ENCODE measurements around the gene MYH15. TPM values are rescaled to one million over a fixed set of nuclear protein-coding genes. Genes with fewer than 3 reads are reported as not detected.
A peak's percentile ranks its signal among the peaks of the same experiment; 100 is the strongest.

The MYH15 gene
- total and polyA plus RNA-seq, 5 donors, result 0.22 to 0.54 (median 0.29) TPM

DNA sequence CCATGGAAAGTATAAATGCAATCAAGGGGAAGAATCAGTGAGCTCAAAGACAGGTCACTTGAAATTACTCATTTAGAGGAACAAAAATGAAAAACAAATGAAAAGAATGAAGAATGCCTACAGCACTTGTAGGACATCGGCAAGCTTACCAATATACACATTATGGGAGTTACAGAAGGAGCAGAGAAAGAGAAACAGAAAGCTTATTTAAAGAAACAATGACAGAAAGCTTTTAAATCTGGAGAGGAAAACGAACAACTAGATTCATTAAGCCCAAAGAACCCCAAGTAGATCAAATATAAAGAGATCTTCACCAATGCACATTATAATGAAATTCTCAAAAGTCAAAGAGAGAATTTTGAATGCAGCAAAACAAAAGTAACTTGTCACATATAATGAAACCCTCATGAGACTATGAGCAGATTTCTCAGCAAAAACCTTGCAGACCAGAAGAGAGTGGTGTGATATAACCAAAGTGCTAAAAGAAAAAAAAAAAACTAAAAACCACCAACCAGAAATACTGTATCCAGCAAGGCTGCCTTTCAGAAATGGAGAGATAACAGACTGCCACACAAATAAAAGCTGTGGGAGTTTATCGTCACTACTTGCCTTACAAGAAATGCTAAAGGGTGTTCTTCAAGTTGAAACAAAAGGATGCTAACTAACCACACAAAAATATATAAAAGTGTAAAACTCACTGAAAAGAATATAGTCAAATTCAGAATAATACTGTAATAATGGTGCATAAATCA is 63.1 kb downstream of the MYH15 start:
- intact Hi-C loops (cut with DNase I), result no loop called here
- WGBS, result 77% methylated on average over 3 of the region's 3 CpGs
- no peak for DNase-seq

DNA sequence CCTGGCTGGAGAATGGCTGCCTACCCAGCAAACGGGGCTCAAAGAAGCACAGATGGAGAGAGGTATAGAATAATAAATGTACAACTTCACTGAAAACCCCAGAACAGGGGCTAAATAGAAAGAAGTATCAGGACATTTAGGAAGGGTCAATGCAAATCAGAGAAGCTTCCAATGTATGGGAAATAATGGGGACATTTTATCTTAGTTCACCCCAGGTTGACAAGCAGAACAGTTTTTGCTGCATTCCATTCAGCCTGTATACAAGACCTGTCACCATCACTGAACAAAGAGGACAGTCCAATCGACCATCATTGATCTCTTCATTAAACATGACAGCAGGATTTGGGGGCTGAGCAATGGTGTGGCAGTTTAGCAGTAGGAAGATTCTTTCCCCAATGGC is 68.1 kb downstream of the MYH15 start:
- 65% methylated on average over 2 of the region's 2 CpGs for WGBS
- Histone ChIP-seq H3K4me1 (ENCODE audit: control insufficient read depth, insufficient read depth, low read length) (no peaks in the 10 kb centered on the region), H3K27me3 (ENCODE audit: control insufficient read depth, insufficient read depth) (no peaks in the 10 kb centered on the region), H3K27ac (ENCODE audit: low read length) (no peak overlapping the region), H3K9me3 (ENCODE audit: control insufficient read depth, low read length) (peaks cover 3% of the 10 kb centered on the region), H3K4me3 (ENCODE audit: low read length) (no peak overlapping the region)
- intact Hi-C loops (cut with DNase I), result no loop called here
- DNase-seq (no peak), ATAC-seq (no peak)

More for the DNA sequence above, 63.1 kb downstream of the MYH15 start:
- Histone ChIP-seq H3K27ac (ENCODE audit: low read length) (no peak overlapping the region), H3K4me1 (ENCODE audit: control insufficient read depth, insufficient read depth, low read length) (no peaks in the 10 kb centered on the region), H3K9me3 (ENCODE audit: control insufficient read depth, low read length) (peaks cover 3% of the 10 kb centered on the region), H3K27me3 (ENCODE audit: control insufficient read depth, insufficient read depth) (no peaks in the 10 kb centered on the region), H3K4me3 (ENCODE audit: low read length) (no peak overlapping the region)
- ATAC-seq, result no peak

DNA sequence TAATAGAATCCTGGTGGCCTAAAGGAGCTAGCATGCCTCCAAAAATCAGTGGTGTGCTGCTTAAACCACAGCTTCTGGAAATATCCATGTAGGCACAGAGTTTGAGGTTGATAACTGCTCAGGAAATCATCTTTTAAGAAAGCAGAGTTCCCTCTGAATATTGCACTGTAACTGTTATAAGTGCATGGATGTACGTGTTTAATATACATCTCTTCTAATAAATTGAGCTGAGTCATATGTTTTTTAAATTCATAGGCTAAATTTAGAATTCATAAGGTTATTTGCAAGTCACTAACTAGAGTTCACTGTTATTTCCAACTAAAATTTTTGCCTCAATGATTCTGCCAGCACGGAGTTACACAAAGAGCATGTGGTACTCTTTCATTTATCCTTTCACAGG is 68.9 kb downstream of the MYH15 start:
- no peaks in the 10 kb centered on the region for H3K27me3 ChIP-seq (ENCODE audit: control insufficient read depth, insufficient read depth)
- no peak overlapping the region for H3K4me3 ChIP-seq (ENCODE audit: low read length)
- 60% methylated on average over 2 of the region's 2 CpGs for WGBS
- no peak for ATAC-seq
- no peak overlapping the region for H3K27ac ChIP-seq (ENCODE audit: low read length)
- intact Hi-C loops (cut with DNase I), result no loop called here
- H3K4me1 ChIP-seq (ENCODE audit: control insufficient read depth, insufficient read depth, low read length), result no peaks in the 10 kb centered on the region
- peaks cover 3% of the 10 kb centered on the region for H3K9me3 ChIP-seq (ENCODE audit: control insufficient read depth, low read length)
- DNase-seq, result no peak

DNA sequence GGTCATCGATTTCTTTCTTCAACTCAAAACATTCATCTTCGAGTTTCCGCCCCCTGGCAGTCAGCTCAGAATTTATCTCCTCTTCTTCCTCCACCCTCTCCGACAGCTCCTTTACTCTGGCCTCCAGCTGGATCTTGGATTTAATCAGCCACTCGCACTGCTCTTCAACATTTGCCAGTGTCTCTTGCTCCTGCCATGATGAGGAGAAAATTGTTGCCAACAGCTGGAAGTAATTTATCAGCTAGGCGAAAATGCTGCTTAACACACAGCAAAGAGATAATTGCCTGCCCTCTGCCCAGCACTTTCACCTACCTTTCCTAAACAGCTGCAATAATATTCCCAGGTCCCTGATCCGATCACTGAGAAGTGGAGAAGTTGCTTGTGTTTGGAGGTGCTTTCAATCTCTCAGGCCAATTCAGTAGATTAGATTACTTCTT is 69.3 kb downstream of the MYH15 start:
- ATAC-seq (no peak), DNase-seq (no peak)
- Histone ChIP-seq H3K27ac (ENCODE audit: low read length) (no peak overlapping the region), H3K4me1 (ENCODE audit: control insufficient read depth, insufficient read depth, low read length) (no peaks in the 10 kb centered on the region), H3K9me3 (ENCODE audit: control insufficient read depth, low read length) (peaks cover under 1% of the 10 kb centered on the region), H3K27me3 (ENCODE audit: control insufficient read depth, insufficient read depth) (no peaks in the 10 kb centered on the region), H3K4me3 (ENCODE audit: low read length) (no peak overlapping the region)
- intact Hi-C loops (cut with DNase I), result no loop called here
- 45% methylated on average over 7 of the region's 7 CpGs for WGBS

DNA sequence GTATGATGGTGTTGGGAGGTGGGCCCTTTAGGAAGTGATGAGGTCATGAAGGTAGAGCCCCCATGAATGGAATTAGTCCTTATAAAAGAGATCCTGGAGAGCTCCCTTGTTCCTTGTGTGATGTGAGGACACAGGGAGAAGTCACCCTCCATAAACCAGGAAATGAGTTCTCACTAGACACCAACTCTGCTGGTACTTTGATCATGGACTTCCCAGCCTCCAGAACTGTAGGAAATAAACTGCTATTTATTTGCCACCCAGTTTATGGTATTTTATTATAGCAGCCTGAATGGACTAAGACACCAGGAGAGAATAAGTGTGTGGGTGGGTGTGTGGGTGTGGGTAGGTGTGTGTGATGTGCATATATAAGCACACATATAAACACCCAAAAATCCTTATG is 71.9 kb downstream of the MYH15 start:
- intact Hi-C loops (cut with DNase I), result no loop called here
- Histone ChIP-seq H3K9me3 (ENCODE audit: control insufficient read depth, low read length) (no peaks in the 10 kb centered on the region), H3K4me3 (ENCODE audit: low read length) (no peak overlapping the region), H3K4me1 (ENCODE audit: control insufficient read depth, insufficient read depth, low read length) (no peaks in the 10 kb centered on the region), H3K27ac (ENCODE audit: low read length) (no peak overlapping the region), H3K27me3 (ENCODE audit: control insufficient read depth, insufficient read depth) (no peaks in the 10 kb centered on the region)
- ATAC-seq (no peak), DNase-seq (no peak)

DNA sequence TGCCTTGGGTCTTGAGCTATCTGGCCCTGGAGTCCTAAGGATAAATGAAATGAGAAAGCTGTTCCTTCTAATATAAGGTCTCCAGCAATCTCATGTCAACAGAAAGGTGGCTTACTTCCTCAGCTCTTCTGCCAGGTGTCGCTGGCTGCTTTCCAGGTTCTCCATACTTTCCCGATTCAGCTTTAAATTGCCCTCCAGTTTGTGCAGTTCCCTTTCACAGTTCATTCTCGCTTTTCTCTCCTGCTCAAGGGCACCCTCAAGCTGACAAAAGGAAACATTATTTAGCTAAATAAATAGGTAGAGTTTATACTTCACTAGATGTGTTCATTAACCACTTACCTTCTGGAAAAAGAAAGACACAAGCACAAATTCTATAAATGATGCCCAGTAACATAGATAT is 73.0 kb downstream of the MYH15 start:
- intact Hi-C loops (cut with DNase I), result no loop called here
- no peaks in the 10 kb centered on the region for H3K4me1 ChIP-seq (ENCODE audit: control insufficient read depth, insufficient read depth, low read length)
- 57% methylated on average over 3 of the region's 3 CpGs for WGBS
- no peak for DNase-seq
- no peak overlapping the region for H3K27ac ChIP-seq (ENCODE audit: low read length)
- H3K9me3 ChIP-seq (ENCODE audit: control insufficient read depth, low read length), result no peaks in the 10 kb centered on the region
- ATAC-seq, result no peak
- no peak overlapping the region for H3K4me3 ChIP-seq (ENCODE audit: low read length)
- no peaks in the 10 kb centered on the region for H3K27me3 ChIP-seq (ENCODE audit: control insufficient read depth, insufficient read depth)

DNA sequence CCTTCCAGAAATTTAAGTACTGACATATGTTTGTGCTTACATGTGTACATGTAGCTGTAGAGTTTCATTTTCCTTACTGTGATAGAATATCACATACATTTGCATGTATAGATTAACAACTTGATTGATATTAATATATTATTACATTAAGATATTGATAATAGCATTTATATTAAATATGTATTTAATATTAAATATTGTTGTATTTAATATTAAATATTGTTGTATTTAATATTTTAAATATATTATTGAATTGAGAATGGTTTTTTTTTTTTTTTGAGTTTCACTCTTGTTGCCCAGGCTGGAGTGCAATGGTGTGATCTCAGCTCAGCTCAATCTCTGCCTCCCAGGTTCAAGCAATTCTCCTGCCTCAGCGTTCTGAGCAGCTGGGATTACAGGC is 76.5 kb downstream of the MYH15 start:
- H3K4me1 ChIP-seq (ENCODE audit: control insufficient read depth, insufficient read depth, low read length), result no peaks in the 10 kb centered on the region
- no peak for ATAC-seq
- no peaks in the 10 kb centered on the region for H3K27me3 ChIP-seq (ENCODE audit: control insufficient read depth, insufficient read depth)
- H3K27ac ChIP-seq (ENCODE audit: low read length), result no peak overlapping the region
- no peaks in the 10 kb centered on the region for H3K9me3 ChIP-seq (ENCODE audit: control insufficient read depth, low read length)
- no peak overlapping the region for H3K4me3 ChIP-seq (ENCODE audit: low read length)
- intact Hi-C loops (cut with DNase I), result no loop called here
- 84% methylated on average over 1 of the region's 1 CpG for WGBS
- DNase-seq, result no peak

DNA sequence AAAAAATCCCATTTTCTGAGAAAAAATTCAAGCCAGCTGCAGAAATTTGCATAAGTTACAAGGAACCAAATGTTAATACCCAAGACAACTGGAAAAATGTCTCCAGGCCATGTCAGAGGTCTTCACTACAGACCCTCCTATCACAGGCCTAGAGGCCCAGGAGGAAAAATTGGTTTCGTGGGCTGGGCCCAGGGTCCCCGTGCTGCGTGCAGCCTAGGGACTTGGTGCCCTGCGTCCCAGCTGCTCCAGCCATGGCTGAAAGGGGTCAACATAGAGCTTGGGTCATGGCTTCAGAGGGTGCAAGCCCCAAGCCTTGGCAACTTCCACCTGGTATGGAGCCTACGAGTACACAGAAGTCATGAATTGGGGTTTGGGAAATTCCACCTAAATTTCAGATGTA is 78.0 kb downstream of the MYH15 start:
- WGBS, result 80% methylated on average over 5 of the region's 5 CpGs
- peak in 1 of 3 donors; percentile 34 for DNase-seq
- no peak overlapping the region for H3K27ac ChIP-seq (ENCODE audit: low read length)
- no peaks in the 10 kb centered on the region for H3K4me1 ChIP-seq (ENCODE audit: control insufficient read depth, insufficient read depth, low read length)
- no peak overlapping the region for H3K4me3 ChIP-seq (ENCODE audit: low read length)
- H3K9me3 ChIP-seq (ENCODE audit: control insufficient read depth, low read length), result no peaks in the 10 kb centered on the region
- no peaks in the 10 kb centered on the region for H3K27me3 ChIP-seq (ENCODE audit: control insufficient read depth, insufficient read depth)
- ATAC-seq, result no peak
- intact Hi-C loops (cut with DNase I), result no loop called here

DNA sequence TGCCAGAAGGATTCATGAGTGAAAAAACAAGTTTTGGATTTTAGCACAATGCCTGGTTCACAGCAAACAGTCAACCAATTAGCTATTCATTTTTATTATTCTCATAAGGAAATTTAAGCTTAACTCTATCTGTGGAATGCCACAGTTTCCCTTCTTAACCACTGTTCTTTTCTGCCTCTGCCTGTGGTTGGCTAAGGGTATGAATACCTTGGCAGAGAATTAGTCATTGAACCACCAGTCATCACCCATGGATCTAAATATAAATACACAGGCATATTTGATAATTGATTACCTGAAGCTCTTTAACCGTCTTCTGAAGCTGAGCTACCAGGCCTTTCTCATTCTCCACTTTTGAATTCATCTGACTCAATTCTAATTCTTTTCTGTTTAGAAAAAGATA is 79.9 kb downstream of the MYH15 start:
- no peaks in the 10 kb centered on the region for H3K4me1 ChIP-seq (ENCODE audit: control insufficient read depth, insufficient read depth, low read length)
- intact Hi-C loops (cut with DNase I), result no loop called here
- no peak overlapping the region for H3K4me3 ChIP-seq (ENCODE audit: low read length)
- H3K27me3 ChIP-seq (ENCODE audit: control insufficient read depth, insufficient read depth), result no peaks in the 10 kb centered on the region
- H3K9me3 ChIP-seq (ENCODE audit: control insufficient read depth, low read length), result no peaks in the 10 kb centered on the region
- ATAC-seq (no peak), DNase-seq (no peak)
- H3K27ac ChIP-seq (ENCODE audit: low read length), result no peak overlapping the region
- 99% methylated on average over 1 of the region's 1 CpG for WGBS

DNA sequence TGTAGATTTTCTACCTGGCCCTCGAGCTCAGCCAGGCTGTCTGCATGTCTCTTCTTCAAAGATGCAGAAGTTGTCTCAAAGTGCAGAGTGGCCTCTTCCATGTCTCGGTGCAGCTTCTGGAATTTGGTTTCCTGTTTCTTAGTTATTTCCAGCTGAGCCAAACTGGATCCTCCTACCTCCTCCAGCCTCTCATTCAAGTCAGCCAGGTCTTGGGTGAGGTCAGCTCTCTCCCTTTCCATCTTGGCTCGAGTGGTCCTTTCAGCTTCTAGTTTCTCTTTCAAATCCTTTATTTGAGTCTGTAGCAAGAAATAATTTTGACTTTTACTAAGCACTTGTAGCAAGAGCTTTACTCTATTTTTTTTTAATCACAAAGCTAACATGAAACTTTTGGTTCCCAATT is 81.8 kb downstream of the MYH15 start:
- H3K27ac ChIP-seq (ENCODE audit: low read length), result no peak overlapping the region
- WGBS, result 47% methylated on average over 3 of the region's 3 CpGs
- H3K9me3 ChIP-seq (ENCODE audit: control insufficient read depth, low read length), result no peaks in the 10 kb centered on the region
- H3K27me3 ChIP-seq (ENCODE audit: control insufficient read depth, insufficient read depth), result no peaks in the 10 kb centered on the region
- no peak overlapping the region for H3K4me3 ChIP-seq (ENCODE audit: low read length)
- DNase-seq (no peak), ATAC-seq (no peak)
- H3K4me1 ChIP-seq (ENCODE audit: control insufficient read depth, insufficient read depth, low read length), result no peaks in the 10 kb centered on the region
- intact Hi-C loops (cut with DNase I), result no loop called here

DNA sequence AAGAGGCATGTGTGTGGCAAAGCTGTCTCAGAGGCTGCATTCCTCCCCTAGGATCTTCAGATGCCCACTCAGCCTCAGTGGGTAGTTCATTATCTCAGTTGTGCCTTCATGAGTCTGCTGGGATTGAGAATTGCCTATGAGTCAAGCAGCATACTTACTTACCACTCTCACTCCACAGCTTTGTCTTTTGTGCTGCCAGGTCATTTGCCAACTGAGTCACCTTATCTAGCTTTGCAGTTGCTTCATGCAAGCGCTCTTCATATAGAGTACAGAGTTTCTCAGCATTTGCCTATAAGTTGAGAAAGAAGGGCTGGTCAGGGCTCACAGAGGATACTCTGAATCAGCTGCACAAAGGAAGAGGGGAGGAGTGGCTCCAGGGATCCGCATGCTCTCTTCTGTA is 89.5 kb downstream of the MYH15 start:
- DNase-seq (no peak), ATAC-seq (no peak)
- 94% methylated on average over 2 of the region's 2 CpGs for WGBS
- Histone ChIP-seq H3K27me3 (ENCODE audit: control insufficient read depth, insufficient read depth) (no peaks in the 10 kb centered on the region), H3K4me3 (ENCODE audit: low read length) (no peak overlapping the region), H3K4me1 (ENCODE audit: control insufficient read depth, insufficient read depth, low read length) (no peaks in the 10 kb centered on the region), H3K9me3 (ENCODE audit: control insufficient read depth, low read length) (no peaks in the 10 kb centered on the region), H3K27ac (ENCODE audit: low read length) (no peak overlapping the region)
- intact Hi-C loops (cut with DNase I), result no loop called here
